B cell (primary cell): Measurements from ENCODE around the gene VPS51. TPM values are rescaled to one million over a fixed set of nuclear protein-coding genes. Genes with fewer than 3 reads are reported as not detected.

Experiments
- ATAC-seq: fragments of 200-7000 bp; cut with Tn5 transposase; one replicate; pipeline ENCODE4 v1.10.0; 2021; ENCODE audit warnings: low read depth, mild to moderate bottlenecking, moderate number of reproducible peaks, moderate library complexity
- CTCF ChIA-PET: fragments of 350-600 bp; sonication (Branson Sonifier 250); formaldehyde crosslinking; loops from one replicate; lab custom pipeline; 2021; ENCODE audit warnings: antibody characterized with exemption, inconsistent platforms; lab: Charles Lee
- POLR2A ChIA-PET: fragments of 350-600 bp; sonication (Branson Sonifier 250); formaldehyde crosslinking; loops from one replicate; lab custom pipeline; 2021; ENCODE audit warnings: antibody characterized with exemption; lab: Charles Lee
- DNase-seq: peaks from one replicate; pipeline ENCODE4 v3.0.0; 2013
- H2AFZ ChIP-seq: 2 replicates; pipeline ENCODE4 v1.6.1; 2012; ENCODE audit warnings: mild to moderate bottlenecking, low read depth, low read length; ENCODE audit not compliant: insufficient read depth, poor library complexity, severe bottlenecking
- H3K27ac ChIP-seq, 2 donors: 1 replicate in 1 of 2; 2 replicates in 1 of 2; pipeline ENCODE4 v1.5.1; 2012 to 2013; ENCODE audit warnings: low read length in 2 of 2, mild to moderate bottlenecking in 2 of 2, moderate library complexity in 1 of 2
- H3K27me3 ChIP-seq, 4 experiments: fragments of 200-600 bp in 1 of 4; sonication (generic) in 1 of 4; replicated peaks in 1 of 4; 1 replicate in 2 of 4; 2 replicates in 2 of 4; pipeline versions ENCODE4 v1.6.1 to v1.7.0; 2013 to 2016; ENCODE audit warnings: low read length in 3 of 4, mild to moderate bottlenecking in 2 of 4, mixed read lengths in 1 of 4, moderate library complexity in 1 of 4; ENCODE audit not compliant: insufficient read depth in 4 of 4, control insufficient read depth in 3 of 4; ENCODE audit errors: control extremely low read depth in 1 of 4
- H3K36me3 ChIP-seq, 2 experiments: replicated peaks in 1 of 2; 1 replicate in 1 of 2; 2 replicates in 1 of 2; pipeline versions ENCODE4 v1.6.1 to v1.7.1; 2013; ENCODE audit warnings: low read length in 1 of 2; ENCODE audit not compliant: insufficient read depth in 2 of 2, control insufficient read depth in 1 of 2; ENCODE audit errors: control extremely low read depth in 1 of 2, extremely low read depth in 1 of 2
- H3K4me1 ChIP-seq, 2 donors: fragments of 200-600 bp in 1 of 2; sonication (generic) in 1 of 2; 1 replicate in 1 of 2; 2 replicates in 1 of 2; pipeline versions ENCODE4 v1.5.1 to v1.6.1; 2013 to 2017; ENCODE audit warnings: low read length in 2 of 2; ENCODE audit not compliant: control insufficient read depth in 2 of 2, insufficient read depth in 2 of 2
- H3K4me2 ChIP-seq: replicated peaks from 2 replicates; pipeline ENCODE3; 2012; ENCODE audit warnings: mild to moderate bottlenecking, low read depth, low read length; ENCODE audit not compliant: poor library complexity, severe bottlenecking
- H3K4me3 ChIP-seq, 5 experiments: fragments of 200-600 bp in 1 of 5; sonication (generic) in 1 of 5; 1 replicate in 3 of 5; 2 replicates in 2 of 5; pipeline versions ENCODE4 v1.5.1 to v1.7.0; 2011 to 2016; ENCODE audit warnings: low read length in 4 of 5, mild to moderate bottlenecking in 4 of 5, low read depth in 2 of 5, control low read depth in 1 of 5, moderate library complexity in 1 of 5; ENCODE audit not compliant: insufficient read depth in 1 of 5; ENCODE audit errors: control extremely low read depth in 1 of 5, extremely low read depth in 1 of 5
- H3K79me2 ChIP-seq: fragments of 200-600 bp; sonication (generic); one replicate; pipeline ENCODE4 v1.6.0; 2016; ENCODE audit warnings: low read length; ENCODE audit not compliant: control insufficient read depth, insufficient read depth
- H3K9ac ChIP-seq: fragments of 200-600 bp; sonication (generic); 2 replicates; pipeline ENCODE4 v1.6.1; 2017; ENCODE audit warnings: mild to moderate bottlenecking, low read length, moderate library complexity
- H3K9me3 ChIP-seq, 3 donors: one replicate each; pipeline versions ENCODE4 v1.6.1 to v1.7.1; 2013; ENCODE audit warnings: low read length in 2 of 3; ENCODE audit not compliant: control insufficient read depth in 2 of 3, insufficient read depth in 1 of 3; ENCODE audit errors: control extremely low read depth in 1 of 3
- H4K20me1 ChIP-seq: 2 replicates; pipeline ENCODE4 v1.6.0; 2012; ENCODE audit warnings: mild to moderate bottlenecking, low read length; ENCODE audit not compliant: insufficient read depth, control insufficient read depth, poor library complexity, severe bottlenecking
- H3K27ac Mint-ChIP-seq: one replicate; pipeline ENCODE4 v1.8.0; 2021; ENCODE audit warnings: mixed read lengths
- H3K27me3 Mint-ChIP-seq: one replicate; pipeline ENCODE4 v1.8.0; 2021; ENCODE audit warnings: mixed read lengths
- H3K4me1 Mint-ChIP-seq: one replicate; pipeline ENCODE4 v1.8.0; 2021; ENCODE audit warnings: mixed read lengths
- H3K4me3 Mint-ChIP-seq: one replicate; pipeline ENCODE4 v1.8.0; 2021; ENCODE audit warnings: mixed read lengths
- H3K9me3 Mint-ChIP-seq: one replicate; pipeline ENCODE4 v1.8.0; 2022; ENCODE audit warnings: mixed read lengths; ENCODE audit not compliant: insufficient read depth
- EZH2 ChIP-seq: IDR thresholded peaks from 2 replicates; pipeline ENCODE4 v1.6.1; 2012; ENCODE audit warnings: borderline replicate concordance, low read depth, mild to moderate bottlenecking, moderate library complexity, low read length; ENCODE audit not compliant: insufficient read depth, poor library complexity, severe bottlenecking
- WGBS: methylation state at CpG from one replicate; pipeline ENCODE4 v1.1.5; 2013; ENCODE audit warnings: missing lambda C conversion rate; ENCODE audit not compliant: insufficient coverage; 5-methylcytosine and 5-hydroxymethylcytosine counted together
- intact Hi-C: fragments of 100-400 bp; cut with micrococcal nuclease; formaldehyde crosslinking; loops from one replicate; pipeline ENCODE4 v1.10.0; 2022
- polyA plus RNA-seq: library from polyadenylated mRNA; depleted of rRNA; stranded (reverse); fragments of >200 nt; gene quantifications from 2 replicates; pipeline ENCODE4 v1.2.3, GENCODE V29; 2012
- total RNA-seq, 2 donors: library from RNA; stranded (reverse); fragments of 120-200 nt in 1 of 2; gene quantifications; 1 replicate in 1 of 2; 2 replicates in 1 of 2; pipeline versions ENCODE4 v1.2.3 to v1.2.4, GENCODE V29; 2013 to 2022
- TF ChIP-seq, protein P1 (sequence below): fragments of 200-600 bp; IDR thresholded peaks from one replicate; pipeline ENCODE4 v1.8.0; 2022; ENCODE audit warnings: antibody characterized with exemption, mild to moderate bottlenecking

The VPS51 gene
- total and polyA plus RNA-seq, 2 donors (not counting 1 experiment from before 2014, with no cell fraction given) = 206 to 223 TPM

DNA sequence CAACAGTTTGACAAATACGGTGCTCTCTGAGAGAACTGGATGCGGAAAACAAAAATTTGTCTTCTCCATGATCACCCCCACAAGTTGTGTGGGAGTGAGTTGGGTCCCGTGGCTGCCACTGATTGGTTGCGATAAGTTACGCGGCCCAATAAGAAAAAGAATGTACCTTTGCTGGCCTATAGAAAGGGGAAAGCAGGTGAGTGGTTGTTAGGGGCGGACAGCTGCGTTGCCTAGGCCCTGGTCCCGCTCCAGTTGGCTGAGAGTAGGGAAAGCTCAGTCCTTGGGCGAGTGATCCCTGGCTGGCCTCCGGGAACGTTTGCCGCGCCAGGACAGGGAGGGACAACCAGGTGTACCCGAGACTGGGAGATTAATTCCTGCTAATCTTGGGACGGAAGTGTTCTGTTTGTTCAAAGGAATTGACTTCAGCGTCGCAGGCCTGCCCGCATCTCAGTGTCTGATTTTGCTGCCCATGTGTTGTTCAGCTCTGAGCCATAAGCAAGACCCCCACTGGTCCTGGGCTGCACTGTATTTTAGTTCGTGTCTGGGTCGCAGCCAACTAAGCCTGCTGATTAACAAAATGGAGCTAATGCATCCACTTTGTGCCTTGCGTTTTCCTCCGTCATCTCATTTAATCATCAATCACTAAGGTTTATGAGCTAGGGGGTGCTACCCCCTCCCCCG, 39.1 kb downstream of the VPS51 start:
- H3K9ac ChIP-seq = peak overlapping the region; percentile 99
- DNase-seq = peak; percentile 95
- peak overlapping the region; percentile 89 for H3K4me2 ChIP-seq
- Mint-ChIP-seq H3K9me3 (no peaks in the 10 kb centered on the region), H3K27ac (peak overlapping the region; percentile 99), H3K4me1 (peaks cover 61% of the 10 kb centered on the region), H3K4me3 (peak overlapping the region; percentile 97), H3K27me3 (no peaks in the 10 kb centered on the region)
- peak overlapping the region; percentile 98 to 99 for H3K27ac ChIP-seq
- H3K4me3 ChIP-seq = peak overlapping the region; percentile 81 to 99 (median 96)
- peaks cover 39% of the 10 kb centered on the region for H4K20me1 ChIP-seq
- TF ChIP-seq, protein P1, sequence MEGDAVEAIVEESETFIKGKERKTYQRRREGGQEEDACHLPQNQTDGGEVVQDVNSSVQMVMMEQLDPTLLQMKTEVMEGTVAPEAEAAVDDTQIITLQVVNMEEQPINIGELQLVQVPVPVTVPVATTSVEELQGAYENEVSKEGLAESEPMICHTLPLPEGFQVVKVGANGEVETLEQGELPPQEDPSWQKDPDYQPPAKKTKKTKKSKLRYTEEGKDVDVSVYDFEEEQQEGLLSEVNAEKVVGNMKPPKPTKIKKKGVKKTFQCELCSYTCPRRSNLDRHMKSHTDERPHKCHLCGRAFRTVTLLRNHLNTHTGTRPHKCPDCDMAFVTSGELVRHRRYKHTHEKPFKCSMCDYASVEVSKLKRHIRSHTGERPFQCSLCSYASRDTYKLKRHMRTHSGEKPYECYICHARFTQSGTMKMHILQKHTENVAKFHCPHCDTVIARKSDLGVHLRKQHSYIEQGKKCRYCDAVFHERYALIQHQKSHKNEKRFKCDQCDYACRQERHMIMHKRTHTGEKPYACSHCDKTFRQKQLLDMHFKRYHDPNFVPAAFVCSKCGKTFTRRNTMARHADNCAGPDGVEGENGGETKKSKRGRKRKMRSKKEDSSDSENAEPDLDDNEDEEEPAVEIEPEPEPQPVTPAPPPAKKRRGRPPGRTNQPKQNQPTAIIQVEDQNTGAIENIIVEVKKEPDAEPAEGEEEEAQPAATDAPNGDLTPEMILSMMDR = no peak
- TF ChIP-seq EZH2 = no peak
- H3K4me1 ChIP-seq = peaks cover 32 to 52% of the 10 kb centered on the region in 2 donors
- intact Hi-C loops = loop anchor here (1.0 to 5.0 kb wide), 4 partner anchors 51 to 482 kb away; partner anchors contain the start of genes CDCA5, MAP4K2, PCNX3 and SAC3D1
- WGBS = 3% methylated on average over 23 of the region's 24 CpGs
- CTCF ChIA-PET = interaction anchor here (0.5 to 7.5 kb wide), 10 partner anchors 10 to 647 kb away, joined by 3 to 64 read pairs (median 5); partner anchors contain the start of genes CAPN1, EHBP1L1, FAU and MRPL49
- H3K79me2 ChIP-seq = peaks cover 71% of the 10 kb centered on the region
- H2AFZ ChIP-seq = peak overlapping the region; percentile 71
- peaks cover 1 to 23% of the 10 kb centered on the region in 2 experiments for H3K36me3 ChIP-seq
- no peaks in the 10 kb centered on the region for H3K27me3 ChIP-seq
- ATAC-seq = peak; percentile 64
- H3K9me3 ChIP-seq = no peaks in the 10 kb centered on the region
- POLR2A ChIA-PET = interaction anchor here (0.6 to 8.8 kb wide), 11 partner anchors 9 to 1120 kb away, joined by 3 to 160 read pairs (median 4); partner anchors contain the start of genes CAPN1, FAU, MALAT1 and MRPL49
